Measurements from ENCODE around the gene KIF16B.

DNA sequence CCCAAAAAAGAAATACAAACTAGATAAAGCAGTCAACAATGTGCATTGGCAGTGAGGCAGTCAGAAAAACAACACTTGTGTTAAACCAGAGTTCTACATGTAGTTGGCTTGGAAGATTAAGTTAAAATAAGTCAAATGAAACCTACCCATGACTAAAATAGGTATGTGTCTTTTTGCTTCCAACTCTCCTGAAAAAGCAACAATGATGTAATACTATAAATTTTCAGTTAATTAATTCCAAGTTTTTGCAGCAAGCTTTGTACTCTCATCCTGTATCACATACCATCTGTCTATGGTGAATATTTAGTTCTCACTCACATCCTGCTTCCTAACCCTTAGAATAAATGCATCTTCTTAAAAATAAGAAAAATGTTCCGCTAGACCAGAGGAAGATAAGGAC lies 261.5 kb downstream of the KIF16B start:
- TF ChIP-seq CTCF (IDR thresholded peaks at IDR 0.05) (no peak), POLR2A (IDR thresholded peaks at IDR 0.05) (no peak)
